HG02759 (cell line): ENCODE measurements around the gene BBS9.
"Not testable (repeated sequence)": the region's sequence is repeated elsewhere in the genome, so short reads cannot be mapped to it uniquely, and the experiment has no call there.

Experiments
- ATAC-seq: cut with Tn5 transposase; IDR thresholded peaks from one replicate; pipeline ENCODE4 v1.9.1; 2021; ENCODE audit warnings: mild to moderate bottlenecking, moderate library complexity; ENCODE audit not compliant: unreplicated experiment

The BBS9 gene

DNA sequence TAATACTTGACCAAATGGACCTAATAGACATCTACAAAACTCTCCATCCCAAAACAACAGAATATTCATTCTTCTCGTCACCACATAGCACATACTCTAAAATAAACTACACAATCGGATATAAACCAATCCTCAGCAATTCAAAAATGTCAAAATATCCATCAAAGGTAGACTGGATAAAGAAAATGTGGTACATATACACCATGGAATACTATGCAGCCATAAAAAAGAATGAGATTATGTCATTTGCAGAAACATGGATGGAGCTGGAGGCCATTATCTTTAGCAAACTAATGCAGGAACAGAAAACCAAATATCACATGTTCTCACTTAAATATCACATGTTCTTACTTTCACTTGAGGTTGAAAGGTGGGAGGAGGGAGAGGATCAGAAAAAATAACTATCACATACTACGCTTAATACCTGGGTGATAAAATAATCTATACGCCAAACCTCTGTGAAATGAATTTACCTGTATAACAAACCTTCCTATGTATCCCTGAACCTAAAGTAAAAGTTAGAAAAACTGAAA, 142.5 kb downstream of the BBS9 start:
- not testable (repeated sequence) for ATAC-seq

DNA sequence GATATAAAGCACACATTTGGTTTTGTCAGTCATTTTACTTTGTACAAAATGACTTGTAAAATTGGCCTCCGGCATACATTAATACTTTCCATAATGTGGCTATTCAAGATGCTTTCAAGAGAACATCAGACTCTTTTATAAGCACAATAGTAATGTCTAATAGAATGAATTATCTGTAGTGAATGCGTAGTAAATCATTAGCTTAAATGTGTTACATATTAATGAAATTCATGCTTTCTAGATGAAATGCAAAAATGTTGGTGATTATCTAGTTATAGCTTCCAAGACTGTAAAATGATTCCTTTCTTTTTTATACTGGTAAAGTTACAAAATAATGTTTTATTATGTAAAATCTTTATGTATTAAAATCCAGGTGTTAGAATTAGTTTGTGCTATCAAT, 144.0 kb downstream of the BBS9 start:
- ATAC-seq: no peak

DNA sequence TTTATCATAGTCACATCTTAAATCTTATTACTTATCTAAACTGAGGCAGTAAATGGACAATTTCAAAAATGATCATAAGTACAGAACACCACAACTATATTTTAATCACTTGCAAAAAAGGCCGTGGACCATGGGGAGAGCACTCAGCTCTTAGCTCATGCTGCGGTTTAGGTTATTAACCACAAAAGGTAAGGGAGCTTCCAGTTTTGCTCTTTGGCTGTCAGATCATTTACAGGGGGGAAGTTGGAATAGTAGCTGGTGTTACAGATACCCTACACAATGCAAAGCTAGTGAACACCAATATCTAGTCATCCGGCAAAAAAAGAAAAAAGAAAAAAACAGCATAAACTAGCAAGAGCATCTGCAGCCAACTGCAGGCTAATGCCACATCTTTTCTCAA, 147.0 kb downstream of the BBS9 start:
- no peak for ATAC-seq

DNA sequence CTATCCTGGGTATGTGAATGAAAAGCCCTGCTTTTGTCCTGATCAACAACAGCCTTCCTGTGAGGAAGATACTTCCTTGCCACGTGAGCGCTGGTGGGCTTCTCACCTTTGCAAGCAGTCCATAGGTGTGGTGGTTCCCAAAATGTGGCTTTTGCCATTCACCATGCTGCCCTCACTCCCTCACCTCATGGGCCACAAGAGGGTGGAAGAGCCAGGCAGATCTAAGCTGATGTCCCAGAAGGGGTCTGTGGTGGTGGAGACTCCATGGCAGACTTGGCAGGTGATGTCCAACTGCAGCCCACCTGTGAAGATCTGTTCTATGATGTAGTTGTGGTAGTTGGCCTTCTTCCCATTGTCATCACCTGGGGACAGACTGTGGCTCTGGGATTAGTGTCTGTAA, 147.4 kb downstream of the BBS9 start:
- no peak for ATAC-seq

DNA sequence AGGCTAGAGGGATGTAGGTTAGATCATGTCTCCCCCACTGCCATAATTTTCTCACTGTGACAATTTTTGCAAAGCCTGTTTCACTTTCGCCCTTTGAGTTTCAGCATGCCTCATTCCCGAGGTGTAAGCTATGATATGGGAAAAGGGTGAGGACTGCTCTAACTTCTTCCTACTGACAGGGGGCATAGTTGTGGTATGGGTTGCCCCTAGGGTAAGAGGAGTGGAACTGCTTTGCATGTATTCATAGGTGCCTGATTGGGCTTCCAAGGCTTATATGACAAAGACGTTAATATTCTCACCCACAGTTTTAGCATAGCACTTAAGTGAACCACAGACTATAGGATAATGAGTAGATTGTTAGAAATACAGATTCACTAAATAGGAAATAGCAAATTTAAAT, 148.7 kb downstream of the BBS9 start:
- ATAC-seq: no peak

DNA sequence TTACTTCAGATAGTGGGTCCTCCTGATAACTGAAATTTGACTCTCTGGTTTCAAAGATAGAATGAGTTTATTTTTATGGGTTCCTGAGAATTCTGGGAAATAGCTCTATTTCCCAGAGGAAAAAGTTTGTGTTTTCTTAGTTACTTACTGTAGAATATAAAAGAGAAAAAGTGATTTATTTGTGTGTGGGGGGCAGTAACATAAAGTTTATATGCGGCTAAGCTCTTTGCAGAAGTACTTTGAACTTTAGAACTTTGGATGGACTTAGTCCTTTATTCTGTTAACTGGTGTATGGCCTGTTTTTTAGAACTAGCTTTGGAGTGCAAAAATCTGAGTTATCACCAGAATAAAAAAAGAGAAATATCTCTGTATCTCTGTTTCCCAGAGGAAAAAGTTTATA, 157.1 kb downstream of the BBS9 start:
- no peak for ATAC-seq

DNA sequence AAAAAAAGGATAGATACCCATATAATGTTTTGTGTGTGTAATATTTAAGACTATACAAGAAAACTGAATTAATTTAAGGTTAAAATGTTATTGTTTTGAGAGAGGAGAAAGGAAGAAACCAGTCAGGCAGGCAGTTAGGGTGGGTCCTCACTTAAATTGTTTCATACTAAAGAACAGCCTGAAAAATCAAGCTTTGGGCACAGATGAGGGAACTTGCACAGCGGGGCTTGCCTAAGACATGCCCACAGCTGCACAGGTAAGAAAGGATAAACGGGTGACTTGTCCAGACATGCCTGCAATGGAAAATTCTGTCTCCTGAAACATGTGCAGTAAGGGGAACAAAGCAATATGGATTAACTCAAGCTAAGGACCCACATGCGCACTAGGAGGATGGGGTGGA, 158.4 kb downstream of the BBS9 start:
- no peak for ATAC-seq

DNA sequence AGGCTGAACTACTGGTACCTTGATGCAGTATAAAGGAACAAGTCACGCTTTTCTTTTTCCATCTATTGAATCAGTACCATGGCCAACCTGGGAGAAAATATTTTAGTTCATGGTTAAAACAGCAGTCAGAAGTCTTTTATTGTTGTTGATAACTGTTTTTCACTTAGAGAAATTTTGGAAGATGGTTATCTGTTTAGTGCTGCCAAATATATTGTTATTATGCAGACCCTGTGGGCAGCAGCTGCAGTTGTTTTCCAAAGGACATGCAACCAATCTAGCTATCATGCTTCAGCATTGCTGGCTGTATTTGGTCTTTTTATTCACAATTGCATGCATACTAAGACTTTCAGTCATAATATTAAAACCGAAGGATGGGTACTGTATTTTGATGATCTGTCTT, 169.5 kb downstream of the BBS9 start:
- ATAC-seq: no peak

DNA sequence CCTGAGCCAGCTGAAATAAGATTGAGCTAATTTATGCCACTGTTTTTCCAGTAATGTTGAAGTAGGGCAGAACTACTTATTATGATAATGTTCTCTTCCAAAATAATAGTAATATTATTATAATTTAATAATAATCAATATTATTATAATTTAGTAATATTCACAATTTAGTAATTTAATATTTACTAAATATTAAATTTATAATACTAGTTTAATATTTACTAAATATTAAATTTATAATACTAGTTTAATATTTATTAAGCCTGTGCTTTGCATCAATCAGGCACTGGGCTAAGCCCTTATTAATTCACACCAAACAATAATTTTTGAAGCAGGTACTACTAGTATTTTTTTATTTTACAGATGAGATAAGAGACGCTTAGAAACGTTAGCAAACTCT, 170.1 kb downstream of the BBS9 start:
- ATAC-seq: no peak

DNA sequence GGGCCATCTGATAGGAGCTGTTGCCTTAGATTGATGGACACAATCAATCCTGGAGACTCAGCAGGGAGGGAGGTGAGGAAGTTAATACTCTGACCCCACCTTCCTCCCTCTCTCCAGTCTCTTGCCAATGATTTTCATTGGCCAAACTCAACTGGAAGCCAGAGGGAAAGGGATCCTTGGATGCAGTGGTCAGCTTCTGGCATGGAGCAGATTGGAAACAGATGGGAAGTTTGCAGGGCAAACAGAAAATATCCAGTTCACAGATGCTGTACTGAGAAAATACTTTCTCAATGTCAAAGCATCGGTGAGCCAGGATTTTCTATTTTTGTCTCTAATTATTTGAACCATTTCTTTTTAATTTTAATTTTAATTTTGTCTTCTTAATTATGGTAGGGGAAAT, 170.8 kb downstream of the BBS9 start:
- ATAC-seq: no peak

DNA sequence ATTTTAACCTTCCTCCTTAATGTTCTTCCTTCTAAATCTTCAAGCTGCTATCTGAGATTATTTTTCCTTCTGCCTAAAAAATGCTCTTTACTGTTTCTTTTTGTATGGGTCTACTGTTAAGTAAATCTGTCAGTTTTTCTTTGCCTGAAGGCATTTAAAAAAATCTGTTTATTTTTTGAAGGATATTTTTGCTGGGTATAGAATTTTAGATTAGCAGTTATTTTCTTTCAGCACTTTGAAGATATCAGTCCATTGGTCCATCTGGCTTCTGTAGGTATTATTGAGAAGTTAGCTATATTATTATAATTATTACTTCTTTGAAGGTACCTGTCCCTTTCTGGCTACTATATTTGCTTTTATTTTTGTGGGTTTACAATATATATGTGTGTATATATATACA, 171.4 kb downstream of the BBS9 start:
- no peak for ATAC-seq

DNA sequence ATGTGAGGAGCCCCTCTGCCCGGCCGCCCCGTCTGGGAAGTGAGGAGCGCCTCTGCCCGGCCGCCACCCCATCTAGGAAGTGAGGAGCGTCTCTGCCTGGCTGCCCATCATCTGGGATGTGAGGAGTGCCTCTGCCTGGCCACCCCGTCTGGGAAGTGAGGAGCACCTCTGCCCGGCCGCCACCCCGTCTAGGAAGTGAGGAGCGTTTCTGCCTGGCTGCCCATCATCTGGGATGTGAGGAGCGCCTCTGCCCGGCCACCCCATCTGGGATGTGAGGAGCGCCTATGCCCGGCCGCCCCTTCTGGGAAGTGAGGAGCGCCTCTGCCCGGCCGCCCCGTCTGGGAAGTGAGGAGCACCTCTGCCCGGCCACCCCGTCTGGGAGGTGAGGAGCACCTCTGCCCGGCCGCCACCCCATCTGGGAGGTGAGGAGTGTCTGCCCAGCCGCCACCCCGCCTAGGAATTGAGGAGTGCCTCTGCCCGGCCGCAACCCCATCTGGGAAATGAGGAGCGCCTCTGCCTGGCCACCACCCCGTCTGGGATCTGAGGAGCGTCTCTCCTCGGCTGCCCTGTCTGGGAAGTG, 174.7 kb downstream of the BBS9 start:
- ATAC-seq: not testable (repeated sequence)

DNA sequence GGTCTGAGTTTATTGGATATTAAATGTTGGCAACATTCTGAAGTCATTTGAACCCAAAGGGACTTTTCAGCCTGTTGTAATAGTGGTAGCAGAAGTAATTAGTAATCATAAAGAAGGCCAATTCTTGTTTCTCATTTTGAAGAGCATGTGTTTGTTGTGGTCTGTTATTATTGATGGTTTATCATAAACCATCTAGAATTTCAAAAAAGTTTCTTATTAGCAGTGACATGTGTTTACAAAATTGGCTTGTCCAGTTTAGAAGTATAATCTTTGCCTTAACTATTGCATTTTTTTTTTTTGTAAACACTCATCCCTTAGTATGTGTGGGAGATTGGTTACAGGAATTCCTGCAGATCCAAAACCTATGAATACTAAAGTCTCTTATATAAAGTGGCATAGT, 177.8 kb downstream of the BBS9 start:
- ATAC-seq: no peak

DNA sequence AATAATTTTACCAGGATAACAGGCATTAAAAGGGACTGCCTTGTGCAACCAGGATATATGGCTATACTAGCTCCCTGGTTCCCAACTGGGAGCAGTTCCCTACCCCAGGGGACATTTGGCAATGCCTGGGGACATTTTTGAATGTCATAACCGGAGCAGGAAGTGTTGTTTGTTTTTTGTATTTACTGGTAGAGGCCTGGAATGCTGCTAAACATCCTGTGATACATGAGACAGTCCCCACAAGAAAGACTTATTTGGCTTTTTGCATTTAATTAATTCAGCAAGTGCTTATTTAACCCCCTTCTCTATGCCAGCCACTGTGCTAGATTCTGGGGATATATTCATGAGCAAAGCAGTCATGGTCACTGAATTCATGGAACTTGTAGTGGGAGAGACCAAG, 181.2 kb downstream of the BBS9 start:
- no peak for ATAC-seq

DNA sequence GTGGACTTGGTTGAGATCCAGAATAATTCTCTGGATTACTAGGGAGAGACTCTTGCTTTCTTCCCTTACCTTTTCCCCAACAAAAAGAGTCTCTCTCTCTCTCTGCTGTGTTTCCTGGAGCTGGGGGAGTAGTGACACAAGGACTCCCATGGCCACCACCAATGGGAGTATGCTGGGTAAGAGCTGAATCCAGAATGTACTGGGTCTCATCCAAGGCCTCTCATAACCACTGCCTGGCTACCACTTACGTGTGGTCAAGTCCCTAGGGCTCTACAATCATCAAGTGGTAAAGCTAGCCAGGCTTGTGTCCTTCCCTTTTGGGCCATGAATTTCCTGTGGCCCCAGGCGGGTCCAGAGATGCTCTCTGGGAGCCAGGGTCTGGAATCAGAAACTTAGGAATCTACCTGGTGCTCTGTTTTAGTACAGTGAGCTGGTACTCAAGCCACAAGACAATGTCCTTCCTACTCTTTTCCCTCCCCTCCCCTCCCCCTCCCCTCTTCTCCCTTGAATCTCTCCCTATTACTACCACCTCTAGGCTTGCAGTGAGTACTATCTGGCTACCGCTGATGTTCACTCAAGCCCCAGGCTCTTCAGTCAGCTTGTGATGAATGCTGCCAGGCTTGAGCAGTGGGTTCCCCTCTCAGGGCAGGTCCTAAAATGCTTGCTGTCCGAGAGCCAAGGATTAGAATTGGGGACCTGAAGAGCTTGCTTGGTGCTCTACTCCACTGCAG, 196.6 kb downstream of the BBS9 start:
- no peak for ATAC-seq

DNA sequence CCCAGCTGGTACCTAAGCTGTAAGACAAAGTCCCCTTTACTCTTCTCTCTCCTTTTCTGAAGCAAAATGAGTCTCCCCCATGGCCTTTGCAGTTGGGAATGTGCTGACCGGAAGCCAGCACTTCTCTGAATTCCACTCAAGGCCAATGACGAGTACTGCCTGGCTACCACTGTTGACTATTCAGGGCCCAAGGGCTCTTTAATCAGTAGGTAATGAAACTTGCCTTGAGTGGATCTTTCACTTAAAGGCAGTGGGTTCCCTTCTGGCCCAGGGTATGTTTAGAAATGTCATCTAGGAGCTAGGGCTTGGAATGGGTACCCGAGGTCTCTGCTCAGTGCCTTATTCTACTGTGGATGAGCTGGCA, 197.1 kb downstream of the BBS9 start:
- no peak for ATAC-seq

DNA sequence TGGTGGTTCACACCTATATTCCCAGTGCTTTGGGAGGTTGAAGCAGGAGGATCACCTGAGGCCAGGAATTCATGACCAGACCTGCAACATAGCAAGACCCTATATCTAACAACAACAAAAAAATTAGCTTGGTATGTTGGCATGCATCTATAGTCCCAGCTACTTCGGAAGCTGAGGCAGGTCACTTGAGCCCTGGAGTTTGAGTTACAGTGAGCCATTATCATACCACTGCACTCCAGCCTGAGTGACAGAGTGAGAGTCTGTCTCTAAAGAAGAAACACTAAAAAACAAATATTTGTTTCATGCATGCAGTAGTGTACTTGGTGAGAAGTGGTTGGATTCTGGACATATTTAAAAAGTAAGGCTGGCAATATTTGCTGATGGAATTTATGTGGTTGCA, 198.1 kb downstream of the BBS9 start:
- ATAC-seq: no peak

DNA sequence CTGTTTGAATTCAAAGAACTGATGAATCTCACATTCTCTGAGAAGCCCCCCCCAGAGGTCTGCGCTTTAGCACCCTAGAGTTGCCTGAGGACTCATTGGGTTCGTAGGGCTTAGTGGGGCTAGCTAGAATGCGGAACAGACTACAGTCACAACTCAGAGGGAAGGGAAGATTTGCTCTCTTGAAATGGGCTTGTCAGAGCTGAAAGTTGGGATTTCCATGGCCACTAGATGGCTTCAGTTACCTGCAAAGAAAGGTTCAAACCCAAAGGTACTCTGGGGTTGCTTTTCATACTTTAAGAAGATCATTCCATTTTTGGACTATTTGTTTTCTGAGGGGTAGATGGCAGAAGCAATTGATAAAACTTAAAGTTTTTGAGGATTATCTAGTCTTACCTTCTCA, 205.0 kb downstream of the BBS9 start:
- no peak for ATAC-seq

DNA sequence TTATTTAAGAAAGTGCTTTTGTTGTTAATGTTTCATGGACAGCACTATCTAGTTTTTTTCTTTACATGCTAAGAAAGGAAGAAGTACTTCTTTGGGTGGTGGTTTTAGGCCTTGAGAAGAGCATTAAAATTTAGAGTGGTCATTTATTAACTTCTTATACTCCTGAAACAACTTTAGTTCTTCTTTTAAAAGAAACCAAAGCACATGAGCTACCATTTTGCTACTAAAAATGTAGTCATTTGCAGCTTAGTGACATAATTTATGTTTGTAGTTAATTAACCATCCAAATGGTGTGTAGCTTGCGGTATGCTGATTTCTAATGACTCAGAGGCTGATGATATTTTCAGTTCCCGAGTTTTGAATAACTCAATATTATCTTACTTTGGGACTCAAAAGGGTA, 207.5 kb downstream of the BBS9 start:
- no peak for ATAC-seq

DNA sequence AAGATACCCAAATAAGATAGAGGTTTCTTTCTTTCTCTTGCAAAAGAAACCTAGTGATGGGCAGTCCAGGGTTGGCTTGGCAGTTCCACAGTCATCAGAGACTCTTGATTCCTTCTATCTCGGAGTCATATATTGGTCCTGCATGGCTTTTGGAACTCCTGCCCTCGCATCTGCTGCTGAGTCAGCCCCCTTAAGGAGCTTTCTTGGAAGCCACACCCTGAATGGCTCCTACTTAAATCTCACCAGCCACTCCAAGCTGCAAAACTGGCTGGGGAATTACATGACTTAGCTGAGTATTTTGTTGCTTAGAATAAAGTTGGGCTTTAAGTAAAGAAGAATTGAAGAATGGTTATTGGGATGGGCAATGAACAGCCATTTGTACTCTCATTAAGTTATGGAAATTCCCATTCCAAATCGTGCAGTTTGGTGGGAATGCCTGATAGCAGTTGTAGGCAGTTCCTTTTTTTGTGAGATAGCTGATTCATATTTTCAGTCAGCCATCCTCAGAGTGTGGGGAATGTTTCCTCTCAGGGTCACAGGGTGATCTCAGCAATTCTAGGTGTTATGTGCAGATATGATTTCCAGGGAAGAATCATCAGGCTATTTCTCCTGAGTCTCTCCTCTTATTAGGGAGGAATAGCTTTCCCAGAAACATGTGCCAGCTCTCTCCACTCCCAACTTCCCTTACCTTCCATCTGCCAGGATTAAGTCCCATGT, 209.9 kb downstream of the BBS9 start:
- no peak for ATAC-seq

DNA sequence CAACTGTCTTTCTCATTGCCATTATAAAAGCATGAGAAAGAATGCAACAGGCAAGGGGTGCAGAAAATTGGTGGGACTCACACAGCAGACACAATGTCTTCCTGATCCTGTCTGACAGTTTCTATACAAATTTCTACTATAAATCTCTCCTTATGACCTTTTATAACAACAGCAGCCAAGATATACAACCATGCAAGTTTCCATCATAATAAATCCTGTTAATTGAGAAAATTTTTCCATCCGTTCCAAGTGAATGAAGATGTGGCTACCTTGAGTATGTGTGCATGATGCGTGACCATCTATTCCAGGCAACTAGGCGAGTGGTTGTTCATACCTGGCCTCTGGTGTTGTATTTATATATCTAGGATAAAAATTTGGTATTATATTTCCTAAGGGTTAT, 216.7 kb downstream of the BBS9 start:
- ATAC-seq: no peak

DNA sequence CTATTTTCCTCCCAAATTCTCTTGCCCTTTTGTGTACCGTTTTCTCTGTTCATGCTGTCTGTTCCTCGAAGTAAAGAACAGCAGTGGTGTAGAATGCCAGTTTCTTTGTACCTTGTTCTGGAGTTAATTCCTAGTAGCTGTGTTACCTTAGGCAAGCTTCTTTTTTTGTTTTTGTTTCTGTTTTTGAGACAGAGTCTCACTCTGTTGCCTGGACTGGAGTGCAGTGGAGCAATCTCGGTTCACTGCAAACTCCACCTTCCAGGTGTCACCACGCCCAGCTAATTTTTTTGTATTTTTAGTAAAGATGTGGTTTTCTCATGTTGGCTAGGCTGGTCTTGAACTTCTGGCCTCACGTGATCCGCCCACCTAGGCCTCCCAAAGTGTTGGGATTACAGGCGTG, 221.2 kb downstream of the BBS9 start:
- no peak for ATAC-seq
